SK-N-SH treated with all-trans-retinoic acid at 6 μM for 48 hours (cell line): Measurements from ENCODE around the gene PIGS.

Source experiments
- ATAC-seq: fragments of 200-7000 bp; cut with Tn5 transposase; 3 replicates; pipeline ENCODE4 v1.9.1; 2020; ENCODE audit warnings: mild to moderate bottlenecking, moderate library complexity
- BACH2 ChIP-seq: fragments of 250-450 bp; sonication (Bioruptor Pico); IDR thresholded peaks from 2 replicates; pipeline ENCODE4 v1.9.0; 2021; ENCODE audit warnings: mild to moderate bottlenecking, borderline replicate concordance
- CSDC2 ChIP-seq: fragments of 250-450 bp; sonication (Bioruptor Pico); IDR thresholded peaks from 2 replicates; pipeline ENCODE4 v1.5.0; 2020; ENCODE audit warnings: mild to moderate bottlenecking, moderate library complexity
- CSRNP3 ChIP-seq: fragments of 250-450 bp; sonication (Bioruptor Pico); IDR thresholded peaks from 2 replicates; pipeline ENCODE4 v1.5.1; 2021; ENCODE audit warnings: mild to moderate bottlenecking, moderate library complexity
- ESRRG ChIP-seq: fragments of 250-450 bp; sonication (Bioruptor Pico); IDR thresholded peaks from 2 replicates; pipeline ENCODE4 v1.6.1; 2021; ENCODE audit warnings: mild to moderate bottlenecking
- GLIS3 ChIP-seq: fragments of 250-450 bp; sonication (Bioruptor Pico); IDR thresholded peaks from 2 replicates; pipeline ENCODE4 v1.5.0; 2020; ENCODE audit warnings: mild to moderate bottlenecking, moderate library complexity
- PATZ1 ChIP-seq: fragments of 250-450 bp; sonication (Bioruptor Pico); IDR thresholded peaks from 2 replicates; pipeline ENCODE4 v1.8.0; 2020; ENCODE audit warnings: mild to moderate bottlenecking, moderate library complexity, borderline replicate concordance
- POU6F1 ChIP-seq: fragments of 250-450 bp; sonication (Bioruptor Pico); IDR thresholded peaks from 2 replicates; pipeline ENCODE4 v1.8.0; 2021; ENCODE audit warnings: low read depth, mild to moderate bottlenecking, moderate library complexity, borderline replicate concordance
- RARB ChIP-seq: fragments of 250-450 bp; sonication (Bioruptor Pico); IDR thresholded peaks from 2 replicates; pipeline ENCODE4 v1.8.0; 2021; ENCODE audit warnings: mild to moderate bottlenecking, moderate library complexity
- TOX ChIP-seq: fragments of 250-450 bp; sonication (Bioruptor Pico); IDR thresholded peaks from 2 replicates; pipeline ENCODE4 v1.8.0; 2021; ENCODE audit warnings: mild to moderate bottlenecking, moderate library complexity, borderline replicate concordance
- ZNF70 ChIP-seq: fragments of 450-650 bp; formaldehyde crosslinking; IDR thresholded peaks from 2 replicates; pipeline ENCODE4 v1.5.0; 2020; ENCODE audit warnings: mild to moderate bottlenecking, moderate library complexity

The PIGS gene

GRCh38 chr17:28503420-28503819 lies 67.9 kb downstream of the PIGS start:
- ATAC-seq = no peak
- no peak for TF ChIP-seq ESRRG (CRISPR knock-in tag)
- TF ChIP-seq BACH2 = no peak
- no peak for TF ChIP-seq CSRNP3 (CRISPR knock-in tag)
- TF ChIP-seq RARB = no peak
- TF ChIP-seq GLIS3 = no peak
- TF ChIP-seq ZNF70 (CRISPR knock-in tag) = no peak
- no peak for TF ChIP-seq TOX (CRISPR knock-in tag)
- TF ChIP-seq PATZ1 = no peak
- no peak for TF ChIP-seq CSDC2 (CRISPR knock-in tag)
- no peak for TF ChIP-seq POU6F1
- TF ChIP-seq, all 23 proteins: peak for 0
